DMS53 treated with DMSO at 0.1 percent for 48 hours (cell line): ENCODE results near the gene TRIM29.

Experiments
- DNase-seq: peaks from one replicate; lab custom pipeline; 2025; ENCODE audit not compliant: unreplicated experiment; lab: John Stamatoyannopoulos, UW

Gene TRIM29

DNA sequence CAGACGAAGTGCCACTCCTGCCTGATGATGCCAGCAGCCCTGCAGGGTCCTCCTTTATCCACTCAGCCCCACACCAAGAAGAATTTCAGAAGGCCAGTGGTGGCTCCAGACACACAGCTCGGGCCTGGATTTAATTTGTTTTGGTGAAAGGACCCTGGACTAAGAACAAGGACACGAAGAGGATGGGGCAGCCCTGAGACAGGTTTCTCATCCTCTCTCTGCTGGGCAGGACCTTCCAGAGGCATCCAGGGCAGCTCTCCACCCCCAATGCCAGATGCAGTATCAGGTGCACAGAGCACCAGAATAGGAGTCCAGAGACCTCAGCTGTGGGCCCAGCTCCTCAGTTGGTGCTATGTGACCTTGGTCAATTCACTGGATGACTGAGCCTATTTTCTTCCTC, 72.0 kb downstream of the TRIM29 start:
- no peak for DNase-seq

DNA sequence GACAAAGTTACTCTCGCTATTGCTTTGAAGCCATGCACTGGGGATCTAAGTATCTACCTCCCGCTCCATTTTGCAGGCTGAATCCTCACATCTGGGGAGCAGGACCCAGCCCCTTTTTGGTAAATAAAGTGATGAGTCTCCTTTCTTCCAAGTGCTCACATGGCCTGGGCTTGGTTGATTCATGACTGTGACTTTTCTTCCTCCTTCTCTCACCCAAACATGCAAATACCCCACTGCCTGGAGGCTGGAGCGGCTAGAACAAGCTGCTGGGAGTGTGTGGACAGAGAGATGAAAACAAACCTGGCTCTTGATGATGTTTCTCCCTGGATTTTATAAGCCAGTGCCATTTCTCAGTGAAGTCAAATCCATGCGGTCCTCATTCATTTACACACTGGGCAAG, 72.7 kb downstream of the TRIM29 start:
- no peak for DNase-seq

DNA sequence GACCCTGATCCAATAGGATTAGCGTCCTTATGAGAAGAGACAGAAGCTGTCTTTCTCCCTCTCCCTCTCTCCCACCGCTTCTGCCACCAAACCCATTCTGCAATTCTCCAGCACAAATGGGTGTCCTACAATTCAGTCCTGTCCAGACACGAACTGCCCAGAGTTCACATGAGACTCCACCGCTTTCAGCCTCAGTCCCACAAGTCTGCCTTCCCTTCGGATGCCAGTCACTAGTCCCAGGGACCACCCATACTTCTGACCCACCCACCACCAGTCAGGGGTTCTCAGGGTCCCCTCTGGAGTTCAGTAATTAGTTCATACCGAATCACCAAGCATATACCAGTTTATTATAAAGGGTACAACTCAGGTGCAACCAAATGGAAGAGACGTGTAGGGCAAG, 73.6 kb downstream of the TRIM29 start:
- DNase-seq = no peak

DNA sequence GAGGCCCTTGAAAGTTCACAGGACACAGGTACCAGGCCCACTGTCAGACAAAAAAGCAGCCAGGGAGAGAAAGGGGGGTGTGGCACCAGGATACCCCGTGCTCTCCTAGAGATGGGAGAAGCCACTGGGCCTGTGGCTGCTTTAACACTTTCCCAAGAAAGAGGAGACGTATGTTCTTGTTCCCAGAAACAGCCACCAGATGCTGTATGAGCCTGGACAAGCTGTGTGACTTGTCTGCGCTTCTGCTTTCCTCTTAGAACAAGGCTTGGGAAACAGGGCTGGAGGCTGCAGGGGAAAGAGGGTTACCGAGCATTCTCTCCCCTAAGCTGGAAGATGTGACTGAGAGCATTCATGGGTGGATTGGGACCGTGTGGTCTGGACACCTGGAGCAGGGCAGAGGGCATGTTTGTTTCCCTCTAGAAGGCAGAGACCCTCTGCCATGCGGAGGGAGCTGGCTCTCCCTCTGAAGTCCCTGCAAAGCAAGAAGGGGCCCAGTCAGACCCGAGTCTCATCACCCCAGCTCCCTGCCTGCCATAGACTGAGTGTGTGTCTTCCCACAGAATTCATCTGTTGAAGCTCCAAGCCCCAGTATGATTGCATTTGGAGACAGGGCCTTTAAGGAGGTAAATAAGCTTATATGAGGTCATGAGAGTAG, 74.1 kb downstream of the TRIM29 start:
- DNase-seq = no peak

DNA sequence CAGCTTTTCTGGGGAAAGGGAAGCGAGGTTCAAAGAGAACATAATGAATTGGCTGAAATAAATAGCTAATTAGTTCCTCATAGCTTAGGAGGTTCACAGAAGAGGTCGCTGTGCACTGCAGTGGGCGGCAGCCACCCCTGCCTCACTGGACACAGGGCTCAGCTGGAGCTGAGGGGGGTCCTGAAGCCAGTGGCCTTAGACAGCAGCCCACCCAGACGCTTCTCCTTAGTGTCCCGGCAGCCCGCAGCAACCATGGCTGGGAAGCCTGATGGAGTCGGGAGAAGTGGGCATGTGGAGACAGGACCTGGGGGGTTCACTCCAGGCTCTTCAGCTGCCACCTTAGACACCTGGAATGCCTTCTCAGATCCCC, 75.4 kb downstream of the TRIM29 start:
- DNase-seq = no peak

DNA sequence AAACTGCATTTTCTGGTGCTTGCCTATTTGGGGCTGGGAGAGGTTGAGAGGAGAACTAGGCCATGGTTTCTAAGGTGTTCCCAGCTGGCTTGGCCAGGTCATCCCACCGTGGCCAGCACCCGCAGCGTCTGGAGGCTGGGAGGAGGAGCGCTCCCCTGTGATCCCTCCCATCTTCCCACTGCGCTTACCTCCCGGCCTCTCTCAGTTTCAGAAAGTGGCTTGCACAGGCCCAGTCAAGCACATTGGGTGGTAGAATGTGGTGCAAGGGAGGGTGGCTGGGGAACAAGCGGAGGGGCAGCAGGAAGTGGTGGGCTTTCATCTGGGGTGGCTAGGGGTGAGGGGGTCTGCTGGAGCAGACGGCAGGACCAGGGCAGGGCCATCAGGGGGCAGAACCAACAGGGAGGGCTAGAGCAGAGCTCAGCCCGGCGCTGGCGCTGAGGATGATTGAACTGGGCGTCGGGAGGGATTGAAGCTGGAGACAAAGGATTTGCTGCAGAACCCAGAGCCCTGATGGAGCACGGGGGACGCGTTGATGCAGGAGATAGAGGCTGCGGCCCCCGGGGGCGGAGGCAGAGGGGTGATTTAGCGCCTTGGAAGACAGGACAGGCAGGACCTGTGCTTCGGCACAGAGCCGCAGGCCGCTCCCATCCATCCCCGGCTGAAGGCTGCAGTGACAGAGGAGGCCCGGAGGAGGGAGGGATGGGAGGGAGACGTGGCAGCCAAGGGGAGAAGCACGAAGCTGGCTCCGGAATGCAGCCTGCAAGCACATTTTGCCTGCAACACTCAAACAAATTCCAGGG, 76.0 kb downstream of the TRIM29 start:
- no peak for DNase-seq
